GM12878 (cell line): ENCODE measurements around the gene SYNM. TPM values are rescaled to one million over a fixed set of nuclear protein-coding genes. Genes with fewer than 3 reads are reported as not detected.
A peak's percentile ranks its signal among the peaks of the same experiment; 100 is the strongest.

Experiments used
- ATAC-seq: fragments of 200-7000 bp; cut with Tn5 transposase; 3 replicates; pipeline ENCODE4 v1.9.1; 2020; ENCODE audit warnings: mild to moderate bottlenecking, moderate library complexity
- BruUV-seq: library from RNA; stranded (reverse); fragments of 400-500 nt; replicated peaks from 2 replicates; lab custom pipeline; 2021; lab: Mats Ljungman, UMichigan
- CTCF ChIA-PET: fragments of 300-600 bp; sonication (Branson Sonifier 250); formaldehyde crosslinking; extraction: SDS; loops from one replicate; lab custom pipeline; 2021; ENCODE audit warnings: inconsistent platforms; lab: Yijun Ruan, JAX
- POLR2A ChIA-PET: fragments of 350-600 bp; formaldehyde crosslinking; extraction: SDS; loops from one replicate; lab custom pipeline; 2021; ENCODE audit warnings: inconsistent platforms; lab: Charles Lee
- RAD21 ChIA-PET: fragments of 300-600 bp; sonication (Branson Sonifier 250); formaldehyde crosslinking; loops from one replicate; lab custom pipeline; 2023; ENCODE audit warnings: antibody characterized with exemption; ENCODE audit not compliant: unreplicated experiment; lab: Charles Lee
- SMC1A ChIA-PET: fragments of 300-600 bp; sonication (Branson Sonifier 250); formaldehyde crosslinking; loops from one replicate; lab custom pipeline; 2023; ENCODE audit not compliant: unreplicated experiment, uncharacterized antibody; lab: Charles Lee
- DNase-seq: peaks from one replicate; pipeline ENCODE4 v3.0.0-alpha.2; 2011; ENCODE audit warnings: low read depth, low spot score
- FAIRE-seq: peaks from 3 replicates; lab custom pipeline; 2011; peaks lifted over from hg19 to GRCh38; lab: Jason Lieb, UNC
- H2AFZ ChIP-seq: 2 replicates; pipeline ENCODE4 v1.6.0; 2011; ENCODE audit warnings: low read depth, low read length, control low read depth; ENCODE audit not compliant: control insufficient read depth
- H3K27ac ChIP-seq: 2 replicates; pipeline ENCODE4 v1.5.1; 2011; ENCODE audit warnings: control low read depth; ENCODE audit not compliant: control insufficient read depth, insufficient read depth
- H3K27me3 ChIP-seq, 2 experiments: replicated peaks in 1 of 2; 2 replicates each; pipeline versions ENCODE4 v1.6.0 to v1.6.1; 2011; ENCODE audit warnings: low read length in 1 of 2; ENCODE audit not compliant: control insufficient read depth in 2 of 2, insufficient read depth in 2 of 2
- H3K36me3 ChIP-seq, 2 experiments: 2 replicates each; pipeline ENCODE4 v1.5.1; 2011; ENCODE audit warnings: low read length in 1 of 2; ENCODE audit not compliant: control insufficient read depth in 2 of 2, insufficient read depth in 2 of 2
- H3K4me1 ChIP-seq: 2 replicates; pipeline ENCODE4 v1.6.1; 2011; ENCODE audit warnings: mild to moderate bottlenecking, low read length, moderate library complexity, mixed read lengths; ENCODE audit not compliant: control insufficient read depth, insufficient read depth
- H3K4me2 ChIP-seq: 2 replicates; pipeline ENCODE4 v1.6.0; 2011; ENCODE audit warnings: control low read depth; ENCODE audit not compliant: control insufficient read depth, insufficient read depth
- H3K4me3 ChIP-seq: fragments of 200-600 bp; sonication (generic); 2 replicates; pipeline ENCODE4 v1.5.1; 2016
- H3K79me2 ChIP-seq: 2 replicates; pipeline ENCODE4 v1.6.0; 2011; ENCODE audit warnings: low read length; ENCODE audit not compliant: control insufficient read depth, insufficient read depth
- H3K9ac ChIP-seq: 2 replicates; pipeline ENCODE4 v1.8.0; 2011; ENCODE audit warnings: low read length, control low read depth, mixed read lengths; ENCODE audit not compliant: control insufficient read depth, insufficient read depth
- H3K9me3 ChIP-seq: replicated peaks from 3 replicates; pipeline ENCODE4 v1.5.1; 2011; ENCODE audit warnings: mild to moderate bottlenecking, low read length; ENCODE audit not compliant: control insufficient read depth, insufficient read depth
- H4K20me1 ChIP-seq: 2 replicates; pipeline ENCODE4 v1.6.0; 2011; ENCODE audit not compliant: control insufficient read depth, insufficient read depth
- BCL3 ChIP-seq: IDR thresholded peaks from 2 replicates; pipeline ENCODE4 v1.6.1; 2011; ENCODE audit warnings: borderline replicate concordance, low read depth, mild to moderate bottlenecking, moderate library complexity, low read length; ENCODE audit not compliant: insufficient read depth, poor library complexity, severe bottlenecking
- BRCA1 ChIP-seq: IDR thresholded peaks from 2 replicates; pipeline ENCODE4 v1.6.1; 2011; ENCODE audit warnings: low read depth, low read length, improper control_type of control experiment
- CEBPZ ChIP-seq: fragments of 150-350 bp; IDR thresholded peaks from 2 replicates; pipeline ENCODE4 v1.6.1; 2016; ENCODE audit warnings: low read depth, low read length
- CHD4 ChIP-seq: fragments of 200-600 bp; sonication (generic); IDR thresholded peaks from 2 replicates; pipeline ENCODE4 v1.6.1; 2016; ENCODE audit warnings: mild to moderate bottlenecking
- EP300 ChIP-seq, 2 experiments: fragments of 150-350 bp in 1 of 2; IDR thresholded peaks; 2 replicates each; pipeline ENCODE4 v1.6.1; 2011 to 2012; ENCODE audit warnings: low read depth in 2 of 2, low read length in 2 of 2, borderline replicate concordance in 1 of 2, improper control_type of control experiment in 1 of 2, inconsistent platforms in 1 of 2; ENCODE audit not compliant: control insufficient read depth in 1 of 2
- FOXK2 ChIP-seq: fragments of 450-650 bp; IDR thresholded peaks from 2 replicates; pipeline ENCODE4 v1.6.1; 2017; ENCODE audit warnings: mild to moderate bottlenecking, moderate library complexity
- GATAD2B ChIP-seq: fragments of 450-650 bp; conservative IDR thresholded peaks from 2 replicates; pipeline ENCODE4 v1.6.1; 2017; ENCODE audit warnings: low read depth, mild to moderate bottlenecking, moderate library complexity
- IKZF2 ChIP-seq, 2 experiments: fragments of 450-650 bp; IDR thresholded peaks; 2 replicates each; pipeline ENCODE4 v1.6.1; 2017; ENCODE audit warnings: mild to moderate bottlenecking in 2 of 2, moderate library complexity in 2 of 2
- NFXL1 ChIP-seq: fragments of 450-650 bp; IDR thresholded peaks from 2 replicates; pipeline ENCODE4 v1.6.1; 2017; ENCODE audit warnings: antibody characterized with exemption, mild to moderate bottlenecking, borderline replicate concordance
- PAX8 ChIP-seq: fragments of 450-650 bp; IDR thresholded peaks from 2 replicates; pipeline ENCODE4 v1.6.1; 2017; ENCODE audit warnings: mild to moderate bottlenecking, moderate library complexity
- SREBF2 ChIP-seq: IDR thresholded peaks from 2 replicates; pipeline ENCODE4 v1.6.1; 2012; ENCODE audit warnings: mild to moderate bottlenecking, low read length
- whole genome bisulfite sequencing: methylation state at CpG from one replicate; pipeline ENCODE4 v1.1.6; 2016; ENCODE audit warnings: low lambda C conversion rate; ENCODE audit not compliant: insufficient replicate concordance, insufficient coverage; ENCODE audit errors: missing lambda C conversion rate; 5-methylcytosine and 5-hydroxymethylcytosine counted together
- in situ Hi-C: fragments of 300-500 bp; cut with MboI; formaldehyde crosslinking; loops from 9 replicates; pipeline ENCODE4 v1.14.3; 2018; ENCODE audit warnings: mixed read lengths
- intact Hi-C: fragments of 100-400 bp; cut with micrococcal nuclease; formaldehyde crosslinking; loops from one replicate; pipeline ENCODE4 v1.14.2; 2022; ENCODE audit not compliant: unreplicated experiment
- polyA plus RNA-seq, 11 experiments: library from polyadenylated mRNA; depleted of rRNA in 4 of 11; unstranded in 6 of 11; stranded (reverse) in 5 of 11; fragments of >200 nt; fragmentation: Nextera tagmentation in 4 of 11; fragmentation: Illumina TruSeq in 1 of 11; extraction: Ambion mirVana in 4 of 11; extraction: Trizol in 1 of 11; gene quantifications; 1 replicate in 1 of 11; 2 replicates in 10 of 11; pipeline versions ENCODE4 v1.2.1 to v1.2.3, GENCODE V29; 2011 to 2016; ENCODE audit warnings: inconsistent platforms in 2 of 11, missing spikeins in 2 of 11, low read depth in 1 of 11
- total RNA-seq, 4 experiments: library from RNA; depleted of rRNA in 3 of 4; stranded (reverse); fragments of >200 nt in 3 of 4; fragmentation: Illumina TruSeq in 1 of 4; extraction: Trizol in 1 of 4; gene quantifications; 2 replicates each; pipeline versions ENCODE4 v1.2.1 to v1.2.3, GENCODE V29; 2013 to 2021

Gene SYNM
- total and polyA plus RNA-seq, 10 of the 15 experiments (the other 5 are each of a cell fraction or from before 2014, with no cell fraction given): 0.05 to 1.1 (median 0.89) TPM; not detected in 1

- Histone ChIP-seq H3K4me2 (no peak overlapping the region), H2AFZ (no peak overlapping the region), H3K4me1 (no peaks in the 10 kb centered on the region), H3K4me3 (no peak overlapping the region), H3K79me2 (no peaks in the 10 kb centered on the region), H3K9ac (no peak overlapping the region), H3K9me3 (no peaks in the 10 kb centered on the region), H3K27me3 (no peaks in the 10 kb centered on the region), H3K36me3 (no peaks in the 10 kb centered on the region), H3K27ac (no peak overlapping the region), H4K20me1 (no peaks in the 10 kb centered on the region)
- FAIRE-seq (no peak), ATAC-seq (no peak), DNase-seq (no peak)
- in situ Hi-C loops: no loop called here
- intact Hi-C loops: no loop called here
- BruUV-seq: no TSS peak
- POLR2A ChIA-PET: no interaction called here
- TF ChIP-seq BRCA1: no peak
- TF ChIP-seq FOXK2: no peak
- CTCF ChIA-PET: no interaction called here
- 82% methylated on average over 3 of the region's 3 CpGs for WGBS
- RAD21 ChIA-PET: no interaction called here
- SMC1A ChIA-PET: interaction anchor here (0.6 to 1.5 kb wide), 2 partner anchors 10 to 86 kb away, joined by 3 read pairs; no protein-coding TSS in a partner anchor
These were observed 52.6 kb downstream of the SYNM start for GRCh38 chr15:99157456-99157855.

GRCh38 chr15:99158626-99159412, 53.9 kb downstream of the SYNM start:
- Histone ChIP-seq H3K36me3 (no peaks in the 10 kb centered on the region), H3K9ac (no peak overlapping the region), H3K4me3 (no peak overlapping the region), H3K9me3 (no peaks in the 10 kb centered on the region), H2AFZ (no peak overlapping the region), H3K27me3 (no peaks in the 10 kb centered on the region), H3K79me2 (no peaks in the 10 kb centered on the region), H3K4me1 (no peaks in the 10 kb centered on the region), H4K20me1 (no peaks in the 10 kb centered on the region), H3K27ac (no peak overlapping the region), H3K4me2 (no peak overlapping the region)
- BruUV-seq: no TSS peak
- RAD21 ChIA-PET: interaction anchor here (0.8 kb wide), 1 partner anchor 60 kb away, joined by 3 read pairs; no protein-coding TSS in a partner anchor
- ATAC-seq (peak; percentile 50), FAIRE-seq (no peak), DNase-seq (no peak)
- CTCF ChIA-PET: no interaction called here
- TF ChIP-seq EP300 (IDR thresholded peaks at IDR 0.05; ENCODE audit: borderline replicate concordance in 1 of 2, control insufficient read depth in 1 of 2, low read depth in 2 of 2, low read length in 2 of 2) (no peak), BCL3 (no peak), CHD4 (no peak), PAX8 (no peak), GATAD2B (no peak), CEBPZ (no peak), SREBF2 (no peak), IKZF2 (IDR thresholded peaks at IDR 0.05) (no peak), NFXL1 (no peak)
- WGBS: 72% methylated on average over 6 of the region's 6 CpGs
- in situ Hi-C loops: no loop called here
- POLR2A ChIA-PET: no interaction called here
- intact Hi-C loops: no loop called here
- SMC1A ChIA-PET: interaction anchor here (1.5 kb wide), 1 partner anchor 8 kb away, joined by 3 read pairs; no protein-coding TSS in a partner anchor
